Measurements from ENCODE around the gene PTGR1. TPM values are rescaled to one million over a fixed set of nuclear protein-coding genes. Genes with fewer than 3 reads are reported as not detected.

The PTGR1 gene
- total RNA-seq, 1 donor from 2014 or later, result 124 TPM

GRCh38 chr9:111615928-111616327 lies 16.5 kb upstream of the PTGR1 start:
- no peak overlapping the region for H3K4me3 ChIP-seq (ENCODE audit: low read depth, low read length)
- DNase-seq (ENCODE audit: low read depth), result no peak
- no peak for TF ChIP-seq CTCF (conservative IDR thresholded peaks at IDR 0.05; ENCODE audit: low read depth, low read length)

- TF ChIP-seq CTCF (conservative IDR thresholded peaks at IDR 0.05; ENCODE audit: low read depth, low read length), result peak; percentile 19
- H3K4me3 ChIP-seq (ENCODE audit: low read depth, low read length), result no peak overlapping the region
- DNase-seq (ENCODE audit: low read depth), result no peak
Observed at GRCh38 chr9:111613436-111614040, 14.1 kb upstream of the PTGR1 start.

- no peak for TF ChIP-seq CTCF (conservative IDR thresholded peaks at IDR 0.05; ENCODE audit: low read depth, low read length)
- no peak for DNase-seq (ENCODE audit: low read depth)
- no peak overlapping the region for H3K4me3 ChIP-seq (ENCODE audit: low read depth, low read length)
Observed at GRCh38 chr9:111610845-111611244, 11.4 kb upstream of the PTGR1 start.

- H3K4me3 ChIP-seq (ENCODE audit: low read depth, low read length), result no peak overlapping the region
- DNase-seq (ENCODE audit: low read depth), result no peak
- TF ChIP-seq CTCF (conservative IDR thresholded peaks at IDR 0.05; ENCODE audit: low read depth, low read length), result no peak
Observed at GRCh38 chr9:111610149-111610548, 10.7 kb upstream of the PTGR1 start.

GRCh38 chr9:111605041-111605559 lies 5.7 kb upstream of the PTGR1 start:
- no peak overlapping the region for H3K4me3 ChIP-seq (ENCODE audit: low read depth, low read length)
- DNase-seq (ENCODE audit: low read depth), result no peak
- no peak for TF ChIP-seq CTCF (conservative IDR thresholded peaks at IDR 0.05; ENCODE audit: low read depth, low read length)

- no peak for DNase-seq (ENCODE audit: low read depth)
- no peak for TF ChIP-seq CTCF (conservative IDR thresholded peaks at IDR 0.05; ENCODE audit: low read depth, low read length)
- no peak overlapping the region for H3K4me3 ChIP-seq (ENCODE audit: low read depth, low read length)
Observed at GRCh38 chr9:111604054-111604615, 4.7 kb upstream of the PTGR1 start.

- H3K4me3 ChIP-seq (ENCODE audit: low read depth, low read length), result no peak overlapping the region
- DNase-seq (ENCODE audit: low read depth), result no peak
- TF ChIP-seq CTCF (conservative IDR thresholded peaks at IDR 0.05; ENCODE audit: low read depth, low read length), result no peak
Observed at GRCh38 chr9:111603041-111603440, 3.6 kb upstream of the PTGR1 start.

All from epithelial cell of proximal tubule (primary cell).